ENCODE results near the gene CISTR.

DNA sequence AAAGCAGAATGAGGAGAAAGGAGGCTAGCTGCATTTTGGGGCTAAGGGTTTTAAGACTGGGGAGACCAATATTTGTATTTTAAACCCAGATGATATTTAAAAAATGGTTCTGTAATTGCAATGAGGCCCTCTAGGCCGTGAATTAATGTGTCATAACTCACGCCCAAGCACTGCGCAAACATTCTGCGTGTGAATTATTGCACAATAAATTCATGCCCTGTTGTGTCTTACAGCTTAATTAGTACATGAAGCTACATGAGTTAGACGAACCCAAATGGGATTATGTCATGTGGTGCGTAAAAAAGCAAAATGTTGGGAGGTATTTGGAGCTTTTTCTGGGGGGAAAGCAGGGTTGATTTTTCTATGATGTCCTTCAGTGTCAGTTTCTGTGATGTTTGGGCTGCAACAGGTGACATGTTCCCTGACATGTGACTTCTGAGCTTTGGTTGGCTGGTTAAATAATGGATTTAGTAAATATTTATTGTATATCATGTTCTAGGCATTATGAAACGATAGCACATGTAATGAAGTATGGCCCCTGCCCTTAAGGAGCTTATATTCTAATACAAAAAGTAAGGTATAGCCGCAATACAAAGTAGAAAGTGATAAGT lies 30.4 kb upstream of the CISTR start:
- TF ChIP-seq CTCF (IDR thresholded peaks at IDR 0.05) (peak in 1 of 6 experiments; percentile 38), POLR2A (IDR thresholded peaks at IDR 0.05) (no peak)
